Osteocyte (in vitro differentiated cells): ENCODE measurements around the gene JHY. TPM values are rescaled to one million over a fixed set of nuclear protein-coding genes. Genes with fewer than 3 reads are reported as not detected.

Experiments
- DNase-seq: peaks from one replicate; pipeline ENCODE4 v3.0.0; 2021; ENCODE audit warnings: mixed read lengths; ENCODE audit not compliant: unreplicated experiment; ENCODE audit errors: extremely low spot score
- H3K27ac Mint-ChIP-seq: one replicate; pipeline ENCODE4 v1.8.0; 2021; ENCODE audit warnings: mild to moderate bottlenecking, mixed read lengths; ENCODE audit not compliant: unreplicated experiment
- H3K27me3 Mint-ChIP-seq: one replicate; pipeline ENCODE4 v1.8.0; 2021; ENCODE audit warnings: mixed read lengths; ENCODE audit not compliant: unreplicated experiment
- H3K36me3 Mint-ChIP-seq: one replicate; pipeline ENCODE4 v1.8.0; 2021; ENCODE audit warnings: mixed read lengths; ENCODE audit not compliant: unreplicated experiment
- H3K4me1 Mint-ChIP-seq: one replicate; pipeline ENCODE4 v1.8.0; 2021; ENCODE audit warnings: mixed read lengths; ENCODE audit not compliant: unreplicated experiment
- H3K4me3 Mint-ChIP-seq: one replicate; pipeline ENCODE4 v1.8.0; 2021; ENCODE audit warnings: mild to moderate bottlenecking, moderate library complexity, mixed read lengths; ENCODE audit not compliant: unreplicated experiment
- H3K9me3 Mint-ChIP-seq: one replicate; pipeline ENCODE4 v1.8.0; 2021; ENCODE audit warnings: mixed read lengths; ENCODE audit not compliant: unreplicated experiment
- CTCF ChIP-seq: fragments of 200-600 bp; sonication (generic); IDR thresholded peaks from 2 replicates; pipeline ENCODE4 v1.5.0; 2021; ENCODE audit warnings: antibody characterized with exemption, mild to moderate bottlenecking, moderate library complexity
- total RNA-seq: library from RNA; stranded (reverse); gene quantifications from 2 replicates; pipeline ENCODE4 v1.2.1, GENCODE V29; 2021

JHY gene
- total RNA-seq, 1 donor from 2014 or later = 8.6 TPM

GRCh38 chr11:122843281-122844141 lies 39.0 kb upstream of the JHY start:
- no peak for DNase-seq
- H3K27me3 Mint-ChIP-seq = no peaks in the 10 kb centered on the region
- no peaks in the 10 kb centered on the region for H3K9me3 Mint-ChIP-seq
- no peaks in the 10 kb centered on the region for H3K4me1 Mint-ChIP-seq
- no peaks in the 10 kb centered on the region for H3K36me3 Mint-ChIP-seq
- TF ChIP-seq CTCF = no peak
- H3K27ac Mint-ChIP-seq = no peak overlapping the region
- no peak overlapping the region for H3K4me3 Mint-ChIP-seq

- H3K36me3 Mint-ChIP-seq = no peaks in the 10 kb centered on the region
- no peak overlapping the region for H3K27ac Mint-ChIP-seq
- peaks cover 25% of the 10 kb centered on the region for H3K4me1 Mint-ChIP-seq
- no peak for TF ChIP-seq CTCF
- H3K9me3 Mint-ChIP-seq = no peaks in the 10 kb centered on the region
- no peak overlapping the region for H3K4me3 Mint-ChIP-seq
- H3K27me3 Mint-ChIP-seq = no peaks in the 10 kb centered on the region
- no peak for DNase-seq
Measured at GRCh38 chr11:122847466-122847865, 35.1 kb upstream of the JHY start.

- no peak overlapping the region for H3K27ac Mint-ChIP-seq
- TF ChIP-seq CTCF = no peak
- H3K27me3 Mint-ChIP-seq = no peaks in the 10 kb centered on the region
- H3K4me3 Mint-ChIP-seq = no peak overlapping the region
- H3K36me3 Mint-ChIP-seq = no peaks in the 10 kb centered on the region
- DNase-seq = no peak
- no peaks in the 10 kb centered on the region for H3K9me3 Mint-ChIP-seq
- peaks cover 30% of the 10 kb centered on the region for H3K4me1 Mint-ChIP-seq
Measured at GRCh38 chr11:122848186-122848585, 34.4 kb upstream of the JHY start.

- TF ChIP-seq CTCF = peak; percentile 26
- H3K27me3 Mint-ChIP-seq = no peaks in the 10 kb centered on the region
- no peaks in the 10 kb centered on the region for H3K36me3 Mint-ChIP-seq
- H3K27ac Mint-ChIP-seq = peak overlapping the region; percentile 78
- H3K4me1 Mint-ChIP-seq = peaks cover 33% of the 10 kb centered on the region
- H3K9me3 Mint-ChIP-seq = no peaks in the 10 kb centered on the region
- DNase-seq = no peak
- peak overlapping the region; percentile 9 for H3K4me3 Mint-ChIP-seq
Measured at GRCh38 chr11:122850076-122850631, 32.4 kb upstream of the JHY start.

- no peaks in the 10 kb centered on the region for H3K9me3 Mint-ChIP-seq
- no peaks in the 10 kb centered on the region for H3K27me3 Mint-ChIP-seq
- no peak overlapping the region for H3K27ac Mint-ChIP-seq
- H3K4me1 Mint-ChIP-seq = peaks cover 39% of the 10 kb centered on the region
- no peak for DNase-seq
- no peak overlapping the region for H3K4me3 Mint-ChIP-seq
- TF ChIP-seq CTCF = no peak
- H3K36me3 Mint-ChIP-seq = no peaks in the 10 kb centered on the region
Measured at GRCh38 chr11:122851366-122851966, 31.1 kb upstream of the JHY start.
